Activated CD8-positive, alpha-beta T cell treated with anti-CD3 and anti-CD28 coated beads for 36 hours (primary cell): ENCODE results near the gene CGB7. TPM values are rescaled to one million over a fixed set of nuclear protein-coding genes. Genes with fewer than 3 reads are reported as not detected.
"Not testable (repeated sequence)": the region's sequence is repeated elsewhere in the genome, so short reads cannot be mapped to it uniquely, and the experiment has no call there.

Source experiments
- ATAC-seq: fragments of 200-7000 bp; cut with Tn5 transposase; one replicate; pipeline ENCODE4 v1.10.0; 2021; ENCODE audit warnings: mild to moderate bottlenecking, moderate library complexity
- CTCF ChIA-PET: fragments of 350-600 bp; sonication (Branson Sonifier 250); formaldehyde crosslinking; loops from one replicate; lab custom pipeline; 2021; ENCODE audit warnings: antibody characterized with exemption; lab: Charles Lee
- POLR2A ChIA-PET: fragments of 350-600 bp; sonication (Branson Sonifier 250); formaldehyde crosslinking; loops from one replicate; lab custom pipeline; 2021; ENCODE audit warnings: antibody characterized with exemption; lab: Charles Lee
- DNase-seq: peaks from one replicate; pipeline ENCODE4 v3.0.0-alpha.2; 2020
- H3K27ac Mint-ChIP-seq: one replicate; pipeline ENCODE4 v1.8.0; 2021; ENCODE audit warnings: mild to moderate bottlenecking, mixed read lengths
- H3K27me3 Mint-ChIP-seq: one replicate; pipeline ENCODE4 v1.8.0; 2021; ENCODE audit warnings: mixed read lengths
- H3K36me3 Mint-ChIP-seq: one replicate; pipeline ENCODE4 v1.8.0; 2021; ENCODE audit warnings: low read depth, mixed read lengths
- H3K4me1 Mint-ChIP-seq: one replicate; pipeline ENCODE4 v1.8.0; 2021; ENCODE audit warnings: low read depth, mixed read lengths
- H3K4me3 Mint-ChIP-seq: one replicate; pipeline ENCODE4 v1.8.0; 2021; ENCODE audit warnings: mild to moderate bottlenecking, moderate library complexity, mixed read lengths
- H3K9me3 Mint-ChIP-seq: one replicate; pipeline ENCODE4 v1.8.0; 2021; ENCODE audit warnings: mixed read lengths
- CTCF ChIP-seq: fragments of 200-600 bp; IDR thresholded peaks from one replicate; pipeline ENCODE4 v1.8.0; 2022; ENCODE audit warnings: antibody characterized with exemption, mild to moderate bottlenecking
- intact Hi-C: fragments of 100-400 bp; cut with micrococcal nuclease; formaldehyde crosslinking; loops from one replicate; pipeline ENCODE4 v1.10.0; 2022
- total RNA-seq, 2 experiments: library from RNA; stranded (reverse); gene quantifications; one replicate each; pipeline ENCODE4 v1.2.3, GENCODE V29; 2021

The CGB7 gene
- total RNA-seq, 2 experiments from 2014 or later: not detected

GRCh38 chr19:49020342-49020741 lies 37.2 kb downstream of the CGB7 start:
- intact Hi-C loops: no loop called here
- no peak for ATAC-seq
- CTCF ChIA-PET: interaction anchor here (0.8 to 3.3 kb wide), 5 partner anchors 20 to 126 kb away, joined by 3 to 17 read pairs (median 4); partner anchors contain the start of genes GYS1 and RUVBL2

GRCh38 chr19:49019242-49019932 lies 38.2 kb downstream of the CGB7 start:
- peaks cover 9% of the 10 kb centered on the region for H3K27me3 Mint-ChIP-seq
- intact Hi-C loops: no loop called here
- peak; percentile 52 for ATAC-seq

More at GRCh38 chr19:49020342-49020741, 37.2 kb downstream of the CGB7 start:
- DNase-seq: no peak
- Mint-ChIP-seq H3K36me3 (peaks cover 6% of the 10 kb centered on the region), H3K4me3 (no peak overlapping the region), H3K9me3 (no peaks in the 10 kb centered on the region), H3K27ac (no peak overlapping the region), H3K27me3 (peaks cover 9% of the 10 kb centered on the region), H3K4me1 (peaks cover 30% of the 10 kb centered on the region)
- POLR2A ChIA-PET: no interaction called here
- no peak for TF ChIP-seq CTCF

GRCh38 chr19:49018388-49019241 lies 38.9 kb downstream of the CGB7 start:
- ATAC-seq (peak; percentile 19), DNase-seq (peak; percentile 33)
- intact Hi-C loops, H3K9me3 Mint-ChIP-seq, H3K27me3 Mint-ChIP-seq: not testable (repeated sequence)
- POLR2A ChIA-PET: interaction anchor here (1.5 to 2.4 kb wide), 4 partner anchors 12 to 68 kb away, joined by 4 to 8 read pairs (median 6); partner anchors contain the start of genes GYS1 and RUVBL2
- Mint-ChIP-seq H3K36me3 (peaks cover 10% of the 10 kb centered on the region), H3K4me3 (peak overlapping the region; percentile 55), H3K4me1 (peaks cover 30% of the 10 kb centered on the region), H3K27ac (peak overlapping the region; percentile 36)
- CTCF ChIA-PET: interaction anchor here (0.8 to 3.3 kb wide), 6 partner anchors 19 to 181 kb away, joined by 3 to 17 read pairs (median 4); partner anchors contain the start of genes GYS1 and RUVBL2

More at GRCh38 chr19:49019242-49019932, 38.2 kb downstream of the CGB7 start:
- no peaks in the 10 kb centered on the region for H3K9me3 Mint-ChIP-seq
- peak overlapping the region; percentile 36 for H3K27ac Mint-ChIP-seq
- peaks cover 30% of the 10 kb centered on the region for H3K4me1 Mint-ChIP-seq
- peaks cover 6% of the 10 kb centered on the region for H3K36me3 Mint-ChIP-seq
- no peak for TF ChIP-seq CTCF
- ChIA-PET POLR2A (interaction anchor here (1.5 to 1.7 kb wide), 3 partner anchors 22 to 68 kb away, joined by 4 to 7 read pairs (median 4); partner anchors contain the start of genes GYS1 and RUVBL2), CTCF (interaction anchor here (0.8 to 3.3 kb wide), 5 partner anchors 19 to 180 kb away, joined by 3 to 17 read pairs (median 4); partner anchors contain the start of genes GYS1 and RUVBL2)
- peak overlapping the region; percentile 55 for H3K4me3 Mint-ChIP-seq
- DNase-seq: peak; percentile 68

- Mint-ChIP-seq H3K4me1 (peaks cover 30% of the 10 kb centered on the region), H3K4me3 (peak overlapping the region; percentile 55), H3K9me3 (no peaks in the 10 kb centered on the region), H3K27me3 (peaks cover 9% of the 10 kb centered on the region), H3K27ac (no peak overlapping the region), H3K36me3 (peaks cover 13% of the 10 kb centered on the region)
- TF ChIP-seq CTCF: peak; percentile 84
- ChIA-PET POLR2A (interaction anchor here (1.5 to 2.4 kb wide), 4 partner anchors 12 to 69 kb away, joined by 4 to 8 read pairs (median 6); partner anchors contain the start of genes GYS1 and RUVBL2), CTCF (interaction anchor here (0.8 to 3.3 kb wide), 5 partner anchors 18 to 80 kb away, joined by 3 to 17 read pairs (median 6); partner anchors contain the start of genes GYS1 and RUVBL2)
- ATAC-seq (peak; percentile 77), DNase-seq (peak; percentile 73)
- intact Hi-C loops: no loop called here
These were observed 39.7 kb downstream of the CGB7 start for GRCh38 chr19:49017666-49018351.
